ENCODE measurements around the gene RAVER1. TPM values are rescaled to one million over a fixed set of nuclear protein-coding genes. Genes with fewer than 3 reads are reported as not detected.

RAVER1 gene
- total and polyA plus RNA-seq, 9 of the 15 experiments (the other 6 are each of a cell fraction or from before 2014, with no cell fraction given): 0.06 to 113 (median 7.0) TPM

GRCh38 chr19:10294368-10294697 is 39.0 kb downstream of the RAVER1 start (continued):
- TF ChIP-seq, protein P1, sequence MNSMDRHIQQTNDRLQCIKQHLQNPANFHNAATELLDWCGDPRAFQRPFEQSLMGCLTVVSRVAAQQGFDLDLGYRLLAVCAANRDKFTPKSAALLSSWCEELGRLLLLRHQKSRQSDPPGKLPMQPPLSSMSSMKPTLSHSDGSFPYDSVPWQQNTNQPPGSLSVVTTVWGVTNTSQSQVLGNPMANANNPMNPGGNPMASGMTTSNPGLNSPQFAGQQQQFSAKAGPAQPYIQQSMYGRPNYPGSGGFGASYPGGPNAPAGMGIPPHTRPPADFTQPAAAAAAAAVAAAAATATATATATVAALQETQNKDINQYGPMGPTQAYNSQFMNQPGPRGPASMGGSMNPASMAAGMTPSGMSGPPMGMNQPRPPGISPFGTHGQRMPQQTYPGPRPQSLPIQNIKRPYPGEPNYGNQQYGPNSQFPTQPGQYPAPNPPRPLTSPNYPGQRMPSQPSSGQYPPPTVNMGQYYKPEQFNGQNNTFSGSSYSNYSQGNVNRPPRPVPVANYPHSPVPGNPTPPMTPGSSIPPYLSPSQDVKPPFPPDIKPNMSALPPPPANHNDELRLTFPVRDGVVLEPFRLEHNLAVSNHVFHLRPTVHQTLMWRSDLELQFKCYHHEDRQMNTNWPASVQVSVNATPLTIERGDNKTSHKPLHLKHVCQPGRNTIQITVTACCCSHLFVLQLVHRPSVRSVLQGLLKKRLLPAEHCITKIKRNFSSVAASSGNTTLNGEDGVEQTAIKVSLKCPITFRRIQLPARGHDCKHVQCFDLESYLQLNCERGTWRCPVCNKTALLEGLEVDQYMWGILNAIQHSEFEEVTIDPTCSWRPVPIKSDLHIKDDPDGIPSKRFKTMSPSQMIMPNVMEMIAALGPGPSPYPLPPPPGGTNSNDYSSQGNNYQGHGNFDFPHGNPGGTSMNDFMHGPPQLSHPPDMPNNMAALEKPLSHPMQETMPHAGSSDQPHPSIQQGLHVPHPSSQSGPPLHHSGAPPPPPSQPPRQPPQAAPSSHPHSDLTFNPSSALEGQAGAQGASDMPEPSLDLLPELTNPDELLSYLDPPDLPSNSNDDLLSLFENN (IDR thresholded peaks at IDR 0.05; ENCODE audit: low read depth in 2 of 2, low read length in 2 of 2): no peak
- TF ChIP-seq XRCC4 (IDR thresholded peaks at IDR 0.05; ENCODE audit: extremely low read depth, insufficient read depth, insufficient read length) (no peak), NCOA1 (IDR thresholded peaks at IDR 0.05; ENCODE audit: low read depth) (no peak), SLC30A9 (CRISPR knock-in tag; IDR thresholded peaks at IDR 0.05) (no peak), ZNF143 (CRISPR knock-in tag; IDR thresholded peaks at IDR 0.05) (no peak), PHF20 (IDR thresholded peaks at IDR 0.05; ENCODE audit: partially characterized antibody) (no peak), ZNF589 (CRISPR knock-in tag; IDR thresholded peaks at IDR 0.05; ENCODE audit: low read depth) (no peak), ZNF766 (CRISPR knock-in tag; conservative IDR thresholded peaks at IDR 0.05) (no peak), ZNF445 (CRISPR knock-in tag; IDR thresholded peaks at IDR 0.05; ENCODE audit: low read depth) (no peak), BDP1 (IDR thresholded peaks at IDR 0.05; ENCODE audit: insufficient read depth, insufficient read length) (no peak), SIN3A (IDR thresholded peaks at IDR 0.05; ENCODE audit: borderline replicate concordance in 2 of 2, control insufficient read depth in 1 of 2, low read depth in 2 of 2, low read length in 2 of 2) (no peak), EP400 (IDR thresholded peaks at IDR 0.05) (no peak), POLR2AphosphoS5 (IDR thresholded peaks at IDR 0.05; ENCODE audit: control insufficient read depth, insufficient read depth, low read depth, low read length) (0 out of 2 replicates have a peak, but pooled peaks have one; percentile 4), ETV1 (tag; conservative IDR thresholded peaks at IDR 0.05; ENCODE audit: low read depth) (no peak), ZNF274 (IDR thresholded peaks at IDR 0.05; ENCODE audit: borderline replicate concordance, low read depth, low read length) (0 out of 2 replicates have a peak, but pooled peaks have one; percentile 26)
- TF ChIP-seq, protein P2, sequence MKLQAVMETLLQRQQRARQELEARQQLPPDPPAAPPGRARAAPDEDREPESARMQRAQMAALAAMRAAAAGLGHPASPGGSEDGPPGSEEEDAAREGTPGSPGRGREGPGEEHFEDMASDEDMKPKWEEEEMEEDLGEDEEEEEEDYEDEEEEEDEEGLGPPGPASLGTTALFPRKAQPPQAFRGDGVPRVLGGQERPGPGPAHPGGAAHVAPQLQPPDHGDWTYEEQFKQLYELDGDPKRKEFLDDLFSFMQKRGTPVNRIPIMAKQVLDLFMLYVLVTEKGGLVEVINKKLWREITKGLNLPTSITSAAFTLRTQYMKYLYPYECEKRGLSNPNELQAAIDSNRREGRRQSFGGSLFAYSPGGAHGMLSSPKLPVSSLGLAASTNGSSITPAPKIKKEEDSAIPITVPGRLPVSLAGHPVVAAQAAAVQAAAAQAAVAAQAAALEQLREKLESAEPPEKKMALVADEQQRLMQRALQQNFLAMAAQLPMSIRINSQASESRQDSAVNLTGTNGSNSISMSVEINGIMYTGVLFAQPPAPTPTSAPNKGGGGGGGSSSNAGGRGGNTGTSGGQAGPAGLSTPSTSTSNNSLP (IDR thresholded peaks at IDR 0.05; ENCODE audit: borderline replicate concordance, low read depth, low read length): no peak
- TF ChIP-seq, protein P3, sequence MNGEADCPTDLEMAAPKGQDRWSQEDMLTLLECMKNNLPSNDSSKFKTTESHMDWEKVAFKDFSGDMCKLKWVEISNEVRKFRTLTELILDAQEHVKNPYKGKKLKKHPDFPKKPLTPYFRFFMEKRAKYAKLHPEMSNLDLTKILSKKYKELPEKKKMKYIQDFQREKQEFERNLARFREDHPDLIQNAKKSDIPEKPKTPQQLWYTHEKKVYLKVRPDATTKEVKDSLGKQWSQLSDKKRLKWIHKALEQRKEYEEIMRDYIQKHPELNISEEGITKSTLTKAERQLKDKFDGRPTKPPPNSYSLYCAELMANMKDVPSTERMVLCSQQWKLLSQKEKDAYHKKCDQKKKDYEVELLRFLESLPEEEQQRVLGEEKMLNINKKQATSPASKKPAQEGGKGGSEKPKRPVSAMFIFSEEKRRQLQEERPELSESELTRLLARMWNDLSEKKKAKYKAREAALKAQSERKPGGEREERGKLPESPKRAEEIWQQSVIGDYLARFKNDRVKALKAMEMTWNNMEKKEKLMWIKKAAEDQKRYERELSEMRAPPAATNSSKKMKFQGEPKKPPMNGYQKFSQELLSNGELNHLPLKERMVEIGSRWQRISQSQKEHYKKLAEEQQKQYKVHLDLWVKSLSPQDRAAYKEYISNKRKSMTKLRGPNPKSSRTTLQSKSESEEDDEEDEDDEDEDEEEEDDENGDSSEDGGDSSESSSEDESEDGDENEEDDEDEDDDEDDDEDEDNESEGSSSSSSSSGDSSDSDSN (IDR thresholded peaks at IDR 0.05; ENCODE audit: borderline replicate concordance in 1 of 2, low read depth in 2 of 2, low read length in 2 of 2): no peak

Measured in K562 (cell line).